OCI-LY7 (cell line): ENCODE results near the gene EMC9.

Source experiments
- EZH2phosphoT487 ChIP-seq: fragments of 200-600 bp; sonication (generic); IDR thresholded peaks from 2 replicates; pipeline ENCODE4 v1.6.1; 2018; ENCODE audit warnings: low read depth, borderline replicate concordance, mild to moderate bottlenecking, mixed run types, antibody characterized with exemption, low read length, moderate library complexity, mixed read lengths
- TF ChIP-seq, protein P1 (sequence below): fragments of 200-600 bp; sonication (generic); conservative IDR thresholded peaks from 2 replicates; pipeline ENCODE4 v1.5.1; 2014; ENCODE audit warnings: mild to moderate bottlenecking, antibody characterized with exemption, low read length, moderate library complexity, mixed read lengths

DNA sequence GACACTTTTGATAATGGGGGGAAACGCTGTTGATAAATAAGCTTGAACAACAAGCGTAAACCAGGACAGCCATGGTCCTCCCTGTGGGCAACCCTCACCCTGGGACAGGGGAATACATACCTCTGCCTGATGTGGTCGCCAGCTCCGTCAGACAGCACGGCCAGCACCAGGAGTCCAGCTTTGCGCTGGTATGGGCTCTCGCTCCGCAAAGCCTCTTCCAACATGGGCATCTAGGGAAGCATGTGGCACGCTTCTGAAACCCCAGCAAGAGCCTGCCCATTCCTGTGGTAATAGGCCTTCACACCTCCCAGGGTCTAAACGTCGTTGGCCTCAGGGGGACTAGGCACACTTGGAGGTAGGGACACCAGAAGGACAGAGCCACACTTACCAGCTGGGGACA lies 44.4 kb upstream of the EMC9 start:
- TF ChIP-seq, protein P1, sequence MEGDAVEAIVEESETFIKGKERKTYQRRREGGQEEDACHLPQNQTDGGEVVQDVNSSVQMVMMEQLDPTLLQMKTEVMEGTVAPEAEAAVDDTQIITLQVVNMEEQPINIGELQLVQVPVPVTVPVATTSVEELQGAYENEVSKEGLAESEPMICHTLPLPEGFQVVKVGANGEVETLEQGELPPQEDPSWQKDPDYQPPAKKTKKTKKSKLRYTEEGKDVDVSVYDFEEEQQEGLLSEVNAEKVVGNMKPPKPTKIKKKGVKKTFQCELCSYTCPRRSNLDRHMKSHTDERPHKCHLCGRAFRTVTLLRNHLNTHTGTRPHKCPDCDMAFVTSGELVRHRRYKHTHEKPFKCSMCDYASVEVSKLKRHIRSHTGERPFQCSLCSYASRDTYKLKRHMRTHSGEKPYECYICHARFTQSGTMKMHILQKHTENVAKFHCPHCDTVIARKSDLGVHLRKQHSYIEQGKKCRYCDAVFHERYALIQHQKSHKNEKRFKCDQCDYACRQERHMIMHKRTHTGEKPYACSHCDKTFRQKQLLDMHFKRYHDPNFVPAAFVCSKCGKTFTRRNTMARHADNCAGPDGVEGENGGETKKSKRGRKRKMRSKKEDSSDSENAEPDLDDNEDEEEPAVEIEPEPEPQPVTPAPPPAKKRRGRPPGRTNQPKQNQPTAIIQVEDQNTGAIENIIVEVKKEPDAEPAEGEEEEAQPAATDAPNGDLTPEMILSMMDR = no peak
- no peak for TF ChIP-seq EZH2phosphoT487
